Measurements from ENCODE around the gene ITGAL. TPM values are rescaled to one million over a fixed set of nuclear protein-coding genes. Genes with fewer than 3 reads are reported as not detected.
"Not testable (repeated sequence)": the region's sequence is repeated elsewhere in the genome, so short reads cannot be mapped to it uniquely, and the experiment has no call there.

ITGAL gene
- total RNA-seq, 6 experiments from 2014 or later = 7.3 to 12.4 (median 10.2) TPM

DNA sequence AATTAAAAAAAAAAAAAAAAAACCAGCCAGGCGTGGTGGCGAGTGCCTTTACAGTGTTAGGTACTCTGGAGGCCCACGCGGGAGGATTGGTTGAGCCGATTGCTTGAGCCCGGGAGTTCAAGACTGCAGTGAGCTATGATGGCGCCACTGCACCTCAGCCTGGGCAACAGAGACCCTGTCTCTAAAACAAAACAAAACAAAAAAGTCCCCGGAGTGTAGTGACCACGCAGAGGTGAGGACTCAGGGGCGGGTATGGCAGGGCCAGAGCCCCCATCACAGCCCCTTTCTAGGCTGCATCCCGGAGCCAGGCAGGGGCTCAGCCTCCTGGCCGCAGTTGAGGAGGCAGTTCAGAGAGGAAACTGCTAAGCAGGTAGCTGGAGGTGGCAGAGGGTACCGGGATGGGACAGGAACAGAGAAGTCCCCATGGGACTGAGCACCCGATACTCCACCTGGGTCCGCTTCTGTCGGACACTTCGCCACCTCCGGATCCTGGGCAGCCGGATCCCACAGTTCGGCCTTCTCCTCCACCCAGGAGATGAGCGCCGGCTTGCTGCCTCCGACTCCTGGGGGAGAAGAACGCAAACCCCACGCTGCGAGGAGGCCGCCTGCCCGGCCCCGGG lies 61.3 kb downstream of the ITGAL start:
- Histone ChIP-seq H3K27me3 (no peaks in the 10 kb centered on the region), H3K36me3 (peaks cover 0 to 16% (median 0%) of the 10 kb centered on the region in 4 donors), H3K27ac (peak overlapping the region; percentile 91 to 98 (median 95)), H3K4me3 (peak overlapping the region; percentile 86 to 89 (median 87)), H3K9me3 (no peaks in the 10 kb centered on the region), H3K4me1 (peaks cover 0 to 23% (median 6%) of the 10 kb centered on the region in 4 donors)
- ATAC-seq (peak; percentile 0 to 5 (median 0)), DNase-seq (no peak)
- TF ChIP-seq, protein P1, sequence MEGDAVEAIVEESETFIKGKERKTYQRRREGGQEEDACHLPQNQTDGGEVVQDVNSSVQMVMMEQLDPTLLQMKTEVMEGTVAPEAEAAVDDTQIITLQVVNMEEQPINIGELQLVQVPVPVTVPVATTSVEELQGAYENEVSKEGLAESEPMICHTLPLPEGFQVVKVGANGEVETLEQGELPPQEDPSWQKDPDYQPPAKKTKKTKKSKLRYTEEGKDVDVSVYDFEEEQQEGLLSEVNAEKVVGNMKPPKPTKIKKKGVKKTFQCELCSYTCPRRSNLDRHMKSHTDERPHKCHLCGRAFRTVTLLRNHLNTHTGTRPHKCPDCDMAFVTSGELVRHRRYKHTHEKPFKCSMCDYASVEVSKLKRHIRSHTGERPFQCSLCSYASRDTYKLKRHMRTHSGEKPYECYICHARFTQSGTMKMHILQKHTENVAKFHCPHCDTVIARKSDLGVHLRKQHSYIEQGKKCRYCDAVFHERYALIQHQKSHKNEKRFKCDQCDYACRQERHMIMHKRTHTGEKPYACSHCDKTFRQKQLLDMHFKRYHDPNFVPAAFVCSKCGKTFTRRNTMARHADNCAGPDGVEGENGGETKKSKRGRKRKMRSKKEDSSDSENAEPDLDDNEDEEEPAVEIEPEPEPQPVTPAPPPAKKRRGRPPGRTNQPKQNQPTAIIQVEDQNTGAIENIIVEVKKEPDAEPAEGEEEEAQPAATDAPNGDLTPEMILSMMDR (IDR thresholded peaks at IDR 0.05) = no peak
- TF ChIP-seq POLR2A (IDR thresholded peaks at IDR 0.05) = no peak
- 7% methylated on average over 21 of the region's 29 CpGs for WGBS (ENCODE audit: insufficient coverage, low coverage, low lambda C conversion rate, missing lambda C conversion rate)
- intact Hi-C loops (cut with DNase I) = no loop called here

DNA sequence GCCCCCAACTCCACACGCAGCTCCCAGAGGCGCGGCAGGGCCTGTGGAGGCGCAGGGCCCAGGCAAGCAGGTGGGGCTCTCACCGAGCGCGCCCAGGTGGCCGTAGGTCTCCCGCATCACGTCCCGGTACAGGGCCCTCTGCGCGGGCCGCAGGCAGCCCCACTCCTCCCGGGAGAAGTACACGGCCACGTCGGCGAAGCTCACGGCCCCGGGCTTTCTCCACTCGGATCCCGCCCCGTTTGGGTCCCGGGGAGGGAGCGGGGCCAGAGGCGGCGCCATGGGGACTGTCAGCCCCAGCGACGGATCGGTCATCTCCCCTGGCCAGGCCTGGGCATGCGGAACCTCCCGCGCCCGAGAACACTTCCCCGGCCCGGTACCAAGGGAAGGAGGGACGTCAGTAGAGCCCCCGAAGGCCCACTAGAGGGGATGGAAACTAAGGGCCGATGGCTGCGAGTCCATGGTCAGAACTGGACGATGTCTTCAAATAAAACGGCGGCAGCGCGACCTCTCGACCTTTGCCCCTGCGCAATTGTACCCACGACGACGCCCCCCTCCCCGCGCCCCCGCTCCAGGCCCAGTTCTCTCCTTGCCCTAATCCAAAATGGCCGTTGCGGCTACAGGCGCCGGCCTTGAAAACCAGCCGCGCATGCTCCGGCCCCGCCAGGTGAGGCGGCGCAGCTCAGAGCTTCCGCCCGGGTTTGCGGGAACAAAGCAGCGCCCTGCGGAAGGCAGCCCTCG lies 62.0 kb downstream of the ITGAL start, which contains the start of gene ZNF747:
TSS of gene ZNF747 (minus strand) at position 491 of the 738 bp plus-strand sequence. CDS start at position 312, 179 bp downstream.
- H3K4me3 ChIP-seq = peak within 1 kb of the TSS; percentile 86 to 89 (median 87)
- intact Hi-C loops (cut with DNase I) = no loop called here
- H3K27me3 ChIP-seq = no peaks in the 10 kb centered on the region
- DNase-seq = peak; percentile 94 to 95 (median 95)
- TF ChIP-seq, protein P1 (IDR thresholded peaks at IDR 0.05) = peak in 1 of 4 donors; percentile 10
- peak; percentile 69 for TF ChIP-seq POLR2A (IDR thresholded peaks at IDR 0.05)
- peak; percentile 86 to 88 (median 88) for ATAC-seq
- H3K27ac ChIP-seq = peak within 1 kb of the TSS; percentile 91 to 98 (median 95)
- no peaks in the 10 kb centered on the region for H3K9me3 ChIP-seq
- WGBS (ENCODE audit: insufficient coverage, low coverage, low lambda C conversion rate, missing lambda C conversion rate) = 0% methylated on average over 10 of the region's 70 CpGs
- peaks cover 0 to 23% (median 6%) of the 10 kb centered on the region in 4 donors for H3K4me1 ChIP-seq
- peaks cover 0 to 16% (median 0%) of the 10 kb centered on the region in 4 donors for H3K36me3 ChIP-seq

DNA sequence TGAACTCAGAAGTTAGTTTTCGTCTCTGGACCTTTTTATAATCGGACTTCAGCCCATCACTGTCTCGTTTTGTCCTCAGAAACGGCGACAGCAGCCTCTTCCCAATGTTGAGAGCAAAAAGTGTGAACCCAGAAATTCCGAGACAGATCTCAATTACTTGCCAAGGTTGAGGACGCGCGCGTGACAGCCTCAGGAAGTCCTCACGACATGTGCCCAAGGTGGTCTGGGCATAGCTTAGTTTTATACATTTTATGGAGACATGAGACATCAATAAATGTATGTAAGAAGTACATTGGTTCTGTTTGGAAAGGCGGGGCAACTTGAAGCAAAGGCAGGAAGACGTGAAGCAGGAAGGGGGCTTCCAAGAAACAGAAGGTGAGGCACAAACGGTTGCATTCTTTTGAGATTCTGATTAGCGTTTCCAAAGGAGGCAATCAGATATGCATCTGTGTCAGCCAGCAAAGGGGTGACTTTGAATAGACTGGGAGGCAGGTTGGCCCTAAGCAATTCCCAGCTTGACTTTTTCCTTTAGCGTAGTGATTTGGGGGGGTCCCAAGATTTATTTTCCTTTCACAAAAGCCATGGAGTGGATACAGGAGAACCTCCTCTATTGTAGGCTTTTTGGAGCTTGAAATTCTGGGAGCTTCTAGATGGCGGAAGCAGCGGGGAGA lies 62.7 kb downstream of the ITGAL start:
- intact Hi-C loops (cut with DNase I) = no loop called here
- ATAC-seq (peak in 3 of 4 donors; percentile 4 to 9 (median 5)), DNase-seq (no peak)
- peak overlapping the region; percentile 91 to 98 (median 95) for H3K27ac ChIP-seq
- peaks cover 0 to 23% (median 6%) of the 10 kb centered on the region in 4 donors for H3K4me1 ChIP-seq
- H3K4me3 ChIP-seq = peak overlapping the region; percentile 86 to 89 (median 87)
- peaks cover 0 to 16% (median 0%) of the 10 kb centered on the region in 4 donors for H3K36me3 ChIP-seq
- no peaks in the 10 kb centered on the region for H3K9me3 ChIP-seq
- H3K27me3 ChIP-seq = no peaks in the 10 kb centered on the region
- no peak for TF ChIP-seq POLR2A (IDR thresholded peaks at IDR 0.05)
- TF ChIP-seq, protein P1 (IDR thresholded peaks at IDR 0.05) = no peak
- WGBS (ENCODE audit: insufficient coverage, low coverage, low lambda C conversion rate, missing lambda C conversion rate) = 3% methylated on average over 18 of the region's 18 CpGs

DNA sequence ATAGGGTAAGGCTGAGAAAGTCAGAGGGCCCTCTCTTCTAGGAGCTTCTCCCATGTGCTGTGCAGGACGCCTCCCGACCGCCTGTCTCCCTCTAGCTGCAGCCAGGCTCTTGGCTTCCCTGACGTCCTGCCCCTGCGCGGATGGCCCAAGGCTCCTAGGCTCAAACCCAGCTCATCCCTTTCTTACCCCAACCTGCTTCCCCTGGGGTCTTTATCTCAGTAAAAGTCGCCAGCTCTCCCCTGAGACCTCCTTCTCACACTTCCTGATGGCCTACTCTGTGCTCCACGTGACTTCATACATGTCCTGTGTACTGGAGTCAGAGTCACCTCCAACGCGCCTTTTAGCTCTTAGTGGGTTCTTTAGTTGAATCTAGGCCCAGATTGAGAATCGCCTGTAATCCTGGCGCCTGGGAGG lies 63.2 kb downstream of the ITGAL start:
- Histone ChIP-seq H3K27me3 (no peaks in the 10 kb centered on the region), H3K9me3 (no peaks in the 10 kb centered on the region), H3K4me1 (peaks cover 0 to 20% (median 6%) of the 10 kb centered on the region in 4 donors), H3K27ac (peak overlapping the region; percentile 91 to 98 (median 95)), H3K36me3 (peaks cover 0 to 16% (median 0%) of the 10 kb centered on the region in 4 donors), H3K4me3 (peak overlapping the region; percentile 86 to 89 (median 87))
- intact Hi-C loops (cut with DNase I) = no loop called here
- ATAC-seq (peak; percentile 75 to 86 (median 82)), DNase-seq (peak; percentile 81 to 88 (median 86))
- 23% methylated on average over 8 of the region's 12 CpGs for WGBS (ENCODE audit: insufficient coverage, low coverage, low lambda C conversion rate, missing lambda C conversion rate)
- TF ChIP-seq, protein P1 (IDR thresholded peaks at IDR 0.05) = peak; percentile 59 to 80 (median 78)
- TF ChIP-seq POLR2A (IDR thresholded peaks at IDR 0.05) = no peak

DNA sequence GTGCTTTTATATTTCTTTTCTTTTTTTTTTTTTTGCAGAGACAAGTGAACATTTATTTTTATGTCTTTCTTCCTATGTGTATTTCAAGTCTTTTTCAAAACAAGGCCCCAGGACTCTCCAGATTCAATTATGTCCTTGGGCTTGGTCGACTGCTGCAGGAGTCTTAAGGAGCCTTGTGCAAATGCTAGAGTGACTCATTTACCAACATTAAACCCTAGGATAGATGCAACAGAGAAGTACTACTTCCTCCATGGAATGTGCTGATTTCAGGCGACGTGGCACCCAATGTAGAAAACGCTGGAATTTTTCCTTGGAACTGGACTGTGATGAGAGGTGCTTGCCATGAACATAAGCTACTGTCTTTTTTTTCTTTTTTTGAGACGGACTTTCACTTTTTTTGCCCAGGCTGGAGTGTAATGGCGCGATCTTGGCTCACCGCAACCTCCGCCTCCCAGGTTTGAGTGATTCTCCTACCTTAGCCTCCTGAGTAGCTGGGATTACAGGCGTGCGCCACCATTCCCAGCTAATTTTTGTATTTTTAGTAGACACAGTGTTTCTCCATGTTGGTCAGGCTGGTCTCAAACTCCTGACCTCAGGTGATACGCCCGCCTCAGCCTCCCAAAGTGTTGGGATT lies 64.0 kb downstream of the ITGAL start:
- peak overlapping the region in 1 of 3 donors; percentile 95 for H3K27ac ChIP-seq
- H3K9me3 ChIP-seq; ATAC-seq; H3K4me3 ChIP-seq; DNase-seq; intact Hi-C loops (cut with DNase I); H3K27me3 ChIP-seq: not testable (repeated sequence)
- WGBS (ENCODE audit: insufficient coverage, low coverage, low lambda C conversion rate, missing lambda C conversion rate) = 91% methylated on average over 12 of the region's 13 CpGs
- peaks cover 0 to 13% (median 0%) of the 10 kb centered on the region in 4 donors for H3K36me3 ChIP-seq
- peaks cover 0 to 12% (median 6%) of the 10 kb centered on the region in 4 donors for H3K4me1 ChIP-seq
